ENCODE results near the gene NAB2.
"Not testable (repeated sequence)": the region's sequence is repeated elsewhere in the genome, so short reads cannot be mapped to it uniquely, and the experiment has no call there.

Gene NAB2

DNA sequence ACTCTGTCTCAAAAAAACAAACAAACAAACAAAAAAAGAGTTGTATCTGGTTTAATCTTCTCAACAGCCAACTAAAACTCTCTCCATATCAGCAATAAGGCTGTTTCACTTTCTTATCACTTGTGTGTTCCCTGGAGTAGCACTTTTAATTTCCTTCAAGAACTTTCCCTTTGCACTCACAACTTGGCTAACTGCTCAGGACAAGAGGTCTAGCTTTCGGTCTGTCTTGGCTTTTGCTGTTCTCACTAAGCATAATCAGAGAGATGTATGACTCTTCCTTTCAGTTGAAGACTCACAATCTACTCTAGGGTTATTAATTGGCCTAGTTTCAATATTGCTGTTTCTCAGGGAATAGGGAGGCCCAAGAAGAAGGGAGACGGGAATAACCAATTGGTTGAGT is 22.7 kb upstream of the NAB2 start:
- DNase-seq (ENCODE audit: low read depth in 2 of 2), result no peak

DNA sequence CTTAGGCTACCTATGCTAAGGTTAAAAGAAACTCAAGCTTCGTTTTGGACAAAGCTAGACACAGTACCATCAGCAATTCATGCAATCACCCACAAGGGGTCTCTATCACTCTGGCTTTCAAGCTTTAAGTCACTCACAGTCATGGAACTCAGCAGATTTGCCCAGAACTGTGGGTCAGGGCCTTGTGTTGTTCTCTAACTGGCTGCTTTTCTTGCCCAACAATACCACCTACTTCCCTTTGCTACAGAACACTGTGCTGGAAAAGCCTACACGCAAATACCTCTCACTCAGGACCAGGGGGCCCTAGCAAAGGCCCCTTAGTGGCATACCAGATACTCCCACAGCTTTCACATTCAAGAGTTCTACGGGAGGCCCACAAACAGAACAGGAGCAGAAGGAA is 19.4 kb upstream of the NAB2 start:
- no peak for DNase-seq (ENCODE audit: low read depth in 2 of 2)

DNA sequence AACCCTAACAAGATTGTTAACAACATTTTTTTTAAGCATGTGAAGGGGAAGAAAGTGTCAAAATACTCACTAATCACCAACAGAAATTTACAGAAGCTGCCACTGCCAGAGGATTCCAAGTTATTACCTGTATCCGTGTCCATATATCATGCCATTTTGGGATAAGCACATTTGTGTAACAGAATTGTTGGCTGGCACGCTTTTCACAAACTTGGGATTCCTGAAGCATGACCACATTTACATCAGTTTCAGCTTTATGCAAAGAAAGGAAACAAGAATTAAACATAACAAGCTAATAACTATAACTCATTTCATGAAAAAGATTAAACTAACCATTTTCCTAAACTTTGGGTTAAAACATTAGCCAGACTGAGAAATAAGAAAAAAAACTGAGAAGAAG is 16.3 kb upstream of the NAB2 start:
- DNase-seq (ENCODE audit: low read depth in 2 of 2), result no peak

DNA sequence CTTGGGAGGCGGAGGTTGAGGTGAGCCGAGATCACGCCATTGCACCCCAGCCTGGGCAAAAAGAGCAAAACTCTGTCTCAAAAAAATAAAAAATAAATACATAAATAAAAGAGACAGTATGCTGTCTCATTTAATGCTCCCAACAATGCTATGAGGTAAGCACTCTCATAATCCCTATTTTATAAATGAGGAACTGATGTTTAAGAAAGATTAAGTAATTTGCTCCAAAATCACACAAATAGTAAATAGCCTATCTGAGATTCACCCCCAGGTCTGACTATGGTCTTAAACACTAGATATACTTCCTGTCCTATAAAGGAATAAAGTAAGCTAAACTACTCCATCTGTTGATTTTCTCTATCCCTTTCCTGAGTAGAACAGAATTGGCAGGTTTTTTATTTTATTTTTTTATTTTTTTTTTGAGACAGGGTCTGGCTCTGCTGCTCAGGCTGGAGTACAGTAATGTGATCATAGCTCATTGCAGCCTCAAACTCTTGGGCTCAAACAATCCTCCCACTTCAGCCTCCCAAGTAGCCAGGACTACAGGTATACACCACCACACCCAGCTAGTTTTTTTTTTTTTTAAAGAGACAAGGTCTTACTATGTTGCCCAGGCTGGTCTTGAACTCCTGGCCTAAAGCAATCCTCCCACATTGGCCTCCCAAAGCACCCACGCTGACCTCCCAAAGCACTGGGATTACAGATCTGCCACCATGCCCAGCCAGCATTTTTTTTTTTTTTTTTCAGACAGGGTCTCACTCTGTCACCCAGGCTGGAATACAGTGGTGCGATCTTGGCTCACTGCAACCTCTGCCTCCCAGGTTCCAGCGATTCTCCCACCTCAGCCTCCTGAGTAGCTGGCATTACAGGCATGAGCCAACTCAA is 15.1 kb upstream of the NAB2 start:
- DNase-seq (ENCODE audit: low read depth in 2 of 2), result not testable (repeated sequence)

- DNase-seq (ENCODE audit: low read depth in 2 of 2), result peak; percentile 85 to 88
Observed at GRCh38 chr12:57078519-57079404, 10.2 kb upstream of the NAB2 start, which contains the start of gene NEMP1. TSS of gene NEMP1 (minus strand) at chr12:57078791. CDS start at chr12:57078745, 46 bp downstream.

DNA sequence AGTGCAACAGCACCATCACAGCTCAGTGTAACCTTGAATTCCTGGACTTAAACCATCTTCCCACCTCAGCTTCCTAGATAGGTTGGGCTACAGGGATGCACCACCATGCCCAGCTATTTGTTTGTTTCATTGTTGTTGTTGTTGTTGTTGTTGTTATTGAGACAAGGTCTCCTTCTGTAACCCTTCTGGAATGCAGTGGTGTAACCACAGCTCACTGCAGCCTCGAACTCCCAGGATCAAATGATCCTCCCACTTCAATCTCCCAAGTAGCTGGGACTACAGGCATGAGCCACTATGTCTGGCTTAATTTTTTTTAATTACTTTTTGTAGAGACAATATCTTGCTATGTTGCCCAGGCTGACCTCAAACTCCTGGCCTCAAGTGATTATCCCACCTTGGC is 9.1 kb upstream of the NAB2 start:
- no peak for DNase-seq (ENCODE audit: low read depth in 2 of 2)

GRCh38 chr12:57080855-57081254 is 8.1 kb upstream of the NAB2 start:
- no peak for DNase-seq (ENCODE audit: low read depth in 2 of 2)

DNA sequence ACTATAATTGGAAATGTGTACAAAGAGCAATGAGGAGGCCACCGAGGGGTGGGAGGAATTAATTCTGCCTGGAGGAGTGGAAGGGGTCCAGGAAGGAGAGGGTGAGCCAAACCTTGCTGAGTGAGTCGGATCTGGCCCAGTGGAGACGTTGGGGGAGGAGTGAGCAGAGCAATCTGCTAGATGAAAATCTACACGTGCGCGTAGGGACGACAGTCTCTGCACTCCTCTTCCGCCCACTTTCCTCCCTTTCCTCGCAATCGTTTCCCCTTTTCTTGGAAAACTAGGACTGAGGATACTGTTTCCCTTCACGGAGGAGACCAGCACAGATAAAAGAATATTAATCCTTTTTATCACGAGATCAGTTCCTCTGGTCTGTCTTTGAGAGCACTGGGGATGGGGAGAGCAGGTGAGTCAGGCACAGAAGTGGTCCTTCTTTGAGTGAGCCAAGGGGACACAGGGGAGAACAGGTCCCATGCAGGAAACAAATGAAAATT is 2.9 kb upstream of the NAB2 start:
- peak in 1 of 2 experiments; percentile 48 for DNase-seq (ENCODE audit: low read depth in 2 of 2)

DNA sequence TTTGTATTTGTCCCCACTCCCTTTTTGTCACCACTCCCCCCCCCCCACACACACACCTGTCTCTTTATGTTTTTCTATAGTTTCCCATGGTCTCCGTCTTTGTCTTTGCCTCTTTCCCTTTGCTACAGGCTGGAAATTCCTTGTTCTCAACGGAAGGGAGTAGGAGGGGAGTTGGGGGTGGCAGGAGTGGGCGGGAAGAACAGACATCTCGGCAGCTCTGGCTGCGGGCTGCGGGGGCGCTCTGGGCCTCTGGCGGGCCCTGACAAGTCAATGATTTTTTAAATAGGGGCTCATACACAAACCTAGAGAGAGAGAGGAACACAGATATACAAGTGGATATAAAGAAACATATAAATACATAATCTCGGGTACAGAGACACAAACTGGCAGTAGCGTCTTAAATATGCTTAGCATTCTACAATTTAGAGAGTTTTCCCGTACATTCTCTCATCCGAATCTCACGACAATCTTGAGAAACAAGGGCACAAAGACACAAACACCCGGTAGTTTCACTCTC is 2.4 kb upstream of the NAB2 start:
- DNase-seq (ENCODE audit: low read depth in 2 of 2), result peak in 1 of 2 experiments; percentile 37

DNA sequence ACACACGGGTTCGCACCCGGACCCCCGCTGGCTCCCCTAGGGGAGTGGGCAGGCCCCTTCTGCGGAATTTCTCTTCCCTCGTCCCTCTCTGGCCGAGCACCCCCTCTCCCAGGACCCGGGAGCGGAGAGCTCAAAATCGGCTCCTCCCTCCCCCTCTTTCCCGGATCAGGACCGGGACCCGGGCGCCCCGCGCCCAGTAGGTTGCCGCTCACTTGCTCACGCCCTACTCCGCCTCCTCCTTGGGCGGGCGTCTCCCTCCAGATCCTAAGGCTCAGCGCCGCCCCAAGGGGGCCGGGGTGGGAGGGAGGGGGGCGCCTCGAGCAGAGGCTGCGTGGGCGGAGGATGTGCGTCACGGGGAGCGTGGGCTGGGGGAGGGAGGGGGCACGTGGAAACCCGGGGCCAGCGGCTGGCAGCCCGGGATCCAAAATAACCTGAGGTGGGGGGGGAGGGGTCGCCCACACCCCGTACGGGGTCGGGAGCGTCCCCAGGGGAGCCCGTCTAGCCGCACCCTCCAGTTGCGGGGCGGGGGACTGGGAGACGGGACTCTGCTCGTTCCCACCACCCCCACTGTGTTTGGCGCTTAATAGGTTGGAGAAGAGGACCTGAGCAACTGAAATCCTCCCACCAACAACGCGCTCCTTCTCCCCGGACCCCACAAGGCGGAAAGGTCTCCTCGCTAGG is 1.8 kb upstream of the NAB2 start:
- peak; percentile 87 to 94 for DNase-seq (ENCODE audit: low read depth in 2 of 2)

DNA sequence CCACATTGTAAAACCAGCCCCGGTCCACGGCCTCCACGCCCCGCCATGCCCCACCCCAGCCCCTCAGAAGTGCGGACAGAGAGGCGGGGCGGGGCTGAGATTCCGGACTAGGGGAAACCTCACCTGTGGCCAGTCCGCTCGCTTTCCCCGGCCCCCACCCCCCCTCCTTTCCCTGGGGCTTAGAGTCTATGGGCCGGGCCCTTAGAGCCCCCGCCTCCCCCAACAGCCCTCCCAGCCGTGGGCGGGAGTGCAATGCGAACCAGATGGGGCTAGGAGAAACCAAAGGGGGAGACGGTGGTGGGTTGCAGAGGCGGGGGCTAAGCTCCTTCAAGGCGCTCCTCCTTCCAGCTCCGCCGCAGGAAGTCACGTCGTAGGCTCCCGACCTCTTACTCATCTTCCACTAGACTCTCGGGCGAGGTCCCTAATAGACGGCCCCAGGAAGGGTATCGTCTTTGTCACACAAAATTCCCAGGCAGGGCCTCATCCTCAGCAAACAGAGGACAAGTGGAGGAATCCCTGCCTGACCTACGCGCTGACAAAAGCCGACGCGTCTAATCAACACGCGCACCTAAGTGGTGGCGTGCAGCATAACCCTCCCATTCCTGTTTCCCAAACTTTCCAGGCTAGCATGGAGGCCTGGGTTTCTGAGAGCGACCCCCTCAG is 1.1 kb upstream of the NAB2 start:
- DNase-seq (ENCODE audit: low read depth in 2 of 2), result peak; percentile 72 to 88

GRCh38 chr12:57089271-57090245 is 644 bp downstream of the NAB2 start:
- peak in 1 of 2 experiments; percentile 39 for DNase-seq (ENCODE audit: low read depth in 2 of 2)

- DNase-seq (ENCODE audit: low read depth in 2 of 2), result no peak
Observed at GRCh38 chr12:57090490-57090889, 1.6 kb downstream of the NAB2 start.

DNA sequence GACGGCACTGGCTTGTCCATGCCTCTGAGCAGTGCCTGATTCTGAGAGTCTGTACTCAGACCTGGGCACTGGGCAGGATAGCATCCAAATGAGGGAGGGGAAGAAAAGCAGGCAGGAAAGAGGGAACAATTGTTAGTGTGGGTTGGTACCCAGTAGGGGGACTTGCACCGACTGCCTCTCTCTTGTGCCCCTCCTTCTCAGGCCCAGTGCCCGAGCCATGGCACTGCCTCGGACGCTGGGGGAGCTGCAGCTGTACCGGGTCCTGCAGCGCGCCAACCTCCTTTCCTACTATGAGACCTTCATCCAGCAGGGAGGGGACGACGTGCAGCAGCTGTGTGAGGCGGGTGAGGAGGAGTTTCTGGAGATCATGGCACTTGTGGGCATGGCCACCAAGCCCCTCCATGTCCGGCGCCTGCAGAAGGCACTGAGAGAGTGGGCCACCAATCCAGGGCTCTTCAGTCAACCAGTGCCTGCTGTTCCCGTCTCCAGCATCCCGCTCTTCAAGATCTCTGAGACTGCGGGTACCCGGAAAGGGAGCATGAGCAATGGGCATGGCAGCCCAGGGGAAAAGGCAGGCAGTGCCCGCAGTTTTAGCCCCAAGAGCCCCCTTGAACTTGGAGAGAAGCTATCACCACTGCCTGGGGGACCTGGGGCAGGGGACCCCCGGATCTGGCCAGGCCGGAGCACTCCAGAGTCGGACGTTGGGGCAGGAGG is 2.2 kb downstream of the NAB2 start:
- DNase-seq (ENCODE audit: low read depth in 2 of 2), result no peak

DNA sequence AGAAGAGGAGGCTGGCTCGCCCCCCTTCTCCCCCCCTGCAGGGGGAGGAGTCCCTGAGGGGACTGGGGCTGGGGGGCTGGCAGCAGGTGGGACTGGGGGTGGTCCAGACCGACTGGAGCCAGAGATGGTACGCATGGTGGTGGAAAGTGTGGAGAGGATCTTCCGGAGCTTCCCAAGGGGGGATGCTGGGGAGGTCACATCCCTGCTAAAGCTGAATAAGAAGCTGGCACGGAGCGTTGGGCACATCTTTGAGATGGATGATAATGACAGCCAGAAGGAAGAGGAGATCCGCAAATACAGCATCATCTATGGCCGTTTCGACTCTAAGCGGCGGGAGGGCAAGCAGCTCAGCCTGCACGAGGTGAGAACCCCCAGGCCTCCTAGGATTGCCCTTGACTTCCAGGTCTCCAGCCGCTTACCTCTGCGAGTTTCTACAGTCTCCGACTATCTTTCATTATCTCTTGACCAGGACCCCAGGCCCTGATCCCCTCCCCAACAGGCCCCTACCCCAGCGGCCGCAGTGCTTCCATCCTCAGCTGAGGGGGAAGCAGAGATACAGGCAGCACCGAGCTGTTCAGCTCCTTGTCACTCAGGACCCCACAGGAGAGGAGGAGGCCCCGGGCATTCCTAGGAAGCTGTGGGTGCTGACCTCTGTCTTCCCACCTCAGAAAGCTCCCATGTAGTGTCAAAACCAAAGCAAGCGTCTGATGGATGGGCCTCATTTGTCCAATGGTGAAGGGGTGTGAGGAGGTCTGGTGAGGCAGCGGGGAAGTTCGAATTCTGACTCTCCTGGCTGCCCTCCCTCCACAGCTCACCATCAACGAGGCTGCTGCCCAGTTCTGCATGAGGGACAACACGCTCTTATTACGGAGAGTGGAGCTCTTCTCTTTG is 3.0 kb downstream of the NAB2 start:
- no peak for DNase-seq (ENCODE audit: low read depth in 2 of 2)

GRCh38 chr12:57092529-57092862 is 3.6 kb downstream of the NAB2 start:
- DNase-seq (ENCODE audit: low read depth in 2 of 2), result no peak

DNA sequence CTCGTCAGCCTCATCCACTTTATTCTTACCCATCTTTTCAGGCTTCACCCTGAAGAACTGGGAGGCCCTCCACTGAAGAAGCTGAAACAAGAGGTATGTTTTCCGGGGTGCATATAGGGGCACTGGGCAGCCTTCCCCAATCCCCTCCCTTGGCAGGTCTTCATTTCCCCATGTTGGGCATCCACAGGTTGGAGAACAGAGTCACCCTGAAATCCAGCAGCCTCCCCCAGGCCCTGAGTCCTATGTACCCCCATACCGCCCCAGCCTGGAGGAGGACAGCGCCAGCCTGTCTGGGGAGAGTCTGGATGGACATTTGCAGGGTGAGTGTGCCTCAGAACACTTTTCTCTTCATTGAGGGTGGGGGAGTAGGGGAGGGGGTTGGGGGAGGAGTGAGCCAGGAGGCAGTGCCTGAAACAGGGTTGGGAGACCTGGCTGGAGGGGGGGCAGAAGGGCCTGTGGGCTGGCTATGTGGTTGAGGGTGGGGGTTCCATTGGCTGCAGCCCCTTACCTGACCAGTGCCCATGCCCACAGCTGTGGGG is 4.0 kb downstream of the NAB2 start:
- no peak for DNase-seq (ENCODE audit: low read depth in 2 of 2)
